Measurements from ENCODE around the gene TSPAN31.

The TSPAN31 gene

GRCh38 chr12:57722716-57723629, 21.9 kb upstream of the TSPAN31 start:
- peak; percentile 46 for DNase-seq (ENCODE audit: low spot score)

DNA sequence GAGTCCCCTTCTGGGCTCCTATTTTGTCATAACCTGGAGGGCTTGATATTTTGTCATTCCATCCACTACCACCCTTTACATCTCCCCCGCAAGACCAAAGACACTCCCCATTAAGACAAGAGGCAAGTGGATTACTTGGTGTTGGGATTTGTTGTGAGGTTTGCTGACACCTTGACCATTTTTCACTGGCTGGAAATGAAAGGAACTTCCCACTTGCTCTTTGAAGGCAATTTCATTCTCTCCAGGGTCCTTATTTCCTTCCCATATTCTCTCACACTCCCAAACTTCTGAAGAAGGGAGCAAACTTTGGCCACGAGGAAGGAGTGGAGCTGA, 21.2 kb upstream of the TSPAN31 start:
- DNase-seq (ENCODE audit: low spot score), result no peak

DNA sequence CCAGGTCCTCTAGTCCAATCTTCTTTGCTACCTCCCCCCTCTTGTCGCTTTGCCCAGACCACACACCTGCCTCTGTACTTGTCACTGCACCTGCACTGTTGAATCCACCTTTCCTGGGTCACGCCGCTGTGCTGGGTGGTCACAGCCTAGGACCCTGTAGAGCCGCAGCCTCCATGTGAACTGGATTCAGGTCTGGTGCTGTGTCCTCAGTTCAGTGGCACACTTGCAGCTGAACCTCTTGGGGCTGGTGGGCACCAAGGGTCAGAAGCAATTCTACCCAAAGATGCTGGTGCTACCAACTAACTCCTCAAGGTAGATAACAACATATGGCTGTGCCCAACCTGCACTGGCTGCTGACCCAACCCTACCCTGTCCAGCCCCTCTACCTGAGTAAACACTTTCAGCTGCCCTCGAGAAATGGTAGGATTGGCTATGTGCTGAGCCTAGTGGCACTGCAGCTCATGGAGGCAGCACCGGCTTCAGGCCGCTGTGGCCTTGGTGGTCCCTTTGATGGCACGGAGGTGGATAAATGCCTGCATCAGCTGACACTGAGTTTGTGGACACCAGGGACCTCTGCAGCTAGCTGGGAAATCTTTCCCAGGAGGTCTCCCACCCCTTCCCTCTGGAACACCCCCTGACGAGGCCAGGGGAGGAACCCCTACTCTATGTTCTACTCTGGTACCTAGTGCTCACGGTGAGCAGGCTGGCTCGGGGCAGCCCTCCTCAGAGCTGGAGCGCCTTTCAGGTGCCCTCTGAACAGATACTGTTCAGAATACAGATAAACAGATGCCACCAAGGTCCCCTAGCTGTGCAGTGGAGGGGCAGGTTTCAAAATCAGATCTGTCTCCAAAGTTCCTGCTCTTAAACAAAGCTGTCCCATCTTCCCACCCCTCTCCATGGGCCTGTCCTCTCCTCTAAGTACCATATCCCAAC, 20.6 kb upstream of the TSPAN31 start:
- DNase-seq (ENCODE audit: low spot score), result peak; percentile 12

GRCh38 chr12:57724936-57725740, 19.7 kb upstream of the TSPAN31 start:
- DNase-seq (ENCODE audit: low spot score), result peak; percentile 34

DNA sequence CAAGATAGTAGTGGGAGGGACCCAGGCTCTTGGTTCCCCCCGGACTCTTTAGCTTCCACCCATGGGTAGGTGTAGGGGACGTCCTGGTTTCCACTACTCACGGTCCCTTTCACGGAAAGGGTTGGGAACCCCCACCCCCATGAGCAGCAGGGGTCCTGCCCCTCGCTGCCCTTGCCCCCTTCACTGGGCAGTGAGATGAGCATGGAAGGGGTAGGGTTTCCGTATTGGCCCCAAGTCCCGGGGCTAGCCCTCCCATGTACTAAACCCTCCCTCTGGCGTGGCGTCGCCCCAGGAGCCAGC, 19.0 kb upstream of the TSPAN31 start:
- no peak for DNase-seq (ENCODE audit: low spot score)

DNA sequence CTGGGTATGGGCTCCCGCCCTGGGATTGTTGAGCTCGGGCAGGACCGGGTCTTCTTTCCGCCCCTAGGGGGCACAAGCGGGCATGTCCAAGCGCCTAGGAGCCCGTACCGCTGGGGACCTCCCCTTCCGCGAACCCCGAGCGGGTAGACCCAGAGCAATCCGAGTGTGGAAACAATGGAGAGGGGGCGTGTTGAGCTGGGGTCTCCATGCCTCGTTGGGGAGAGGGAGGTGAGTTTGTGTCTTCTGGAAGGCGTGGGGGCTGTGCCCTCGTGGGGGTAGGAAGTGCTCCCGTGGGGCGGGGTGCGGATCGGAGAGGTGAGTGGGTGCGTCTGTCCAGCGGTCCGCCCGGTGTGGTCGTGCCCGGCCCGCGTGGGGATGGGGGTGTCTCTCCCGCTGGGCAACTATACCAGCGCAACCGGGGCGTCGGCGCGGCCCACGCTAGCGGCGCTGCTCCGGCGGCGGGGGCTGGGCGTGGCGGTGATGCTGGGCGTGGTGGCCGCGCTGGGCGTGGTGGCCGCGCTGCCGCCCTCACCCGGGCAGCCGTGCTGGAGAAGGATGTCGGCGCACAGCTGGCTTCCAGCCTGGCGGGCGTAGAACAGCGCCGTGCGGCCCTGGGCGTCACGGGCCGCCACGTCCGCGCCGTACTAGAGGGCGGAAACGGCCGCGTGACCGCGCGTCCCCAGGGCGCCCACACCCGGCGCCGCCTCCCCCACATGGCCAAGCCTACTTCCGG, 18.5 kb upstream of the TSPAN31 start:
- peak; percentile 95 for DNase-seq (ENCODE audit: low spot score)

DNA sequence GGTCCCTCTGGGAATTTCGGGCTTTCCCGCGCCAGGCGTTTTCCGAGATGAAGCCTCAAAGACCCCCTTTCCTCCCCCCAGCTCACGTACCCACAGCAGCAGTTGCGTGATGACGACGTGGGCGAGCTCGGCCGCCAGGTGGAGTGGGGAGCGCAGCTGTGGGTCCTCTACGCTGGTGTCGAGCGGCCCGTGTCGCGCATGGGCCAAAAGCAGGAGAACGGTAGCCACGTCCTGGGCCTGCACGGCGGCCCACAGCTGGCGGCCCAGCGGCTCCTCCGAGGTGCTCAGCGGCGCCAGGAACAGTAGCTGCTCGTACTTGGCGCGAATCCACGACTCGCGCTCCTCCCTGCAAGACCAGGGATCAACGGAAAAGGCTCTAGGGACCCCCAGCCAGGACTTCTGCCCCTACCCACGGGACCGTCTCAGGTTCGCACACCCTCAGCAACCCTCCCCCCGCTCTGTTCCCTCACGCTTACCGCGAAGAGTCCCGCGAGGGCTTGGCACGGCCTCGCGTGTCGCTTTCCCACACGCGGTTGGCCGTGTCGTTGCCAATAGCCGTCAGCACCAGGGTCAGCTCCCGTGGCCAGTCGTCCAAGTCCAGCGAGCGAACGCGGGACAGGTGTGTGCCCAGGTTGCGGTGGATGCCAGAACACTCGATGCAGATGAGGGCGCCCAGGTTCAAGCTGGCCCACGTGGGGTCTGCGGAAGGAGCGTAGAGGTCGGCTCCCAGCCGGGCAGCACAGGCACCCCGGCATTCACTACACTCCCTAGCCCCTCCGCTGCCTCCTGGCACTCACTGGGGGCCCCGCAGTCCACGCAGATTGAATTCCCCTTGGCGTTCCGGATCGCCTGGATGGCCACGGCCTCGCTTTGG, 17.7 kb upstream of the TSPAN31 start:
- DNase-seq (ENCODE audit: low spot score), result no peak

DNA sequence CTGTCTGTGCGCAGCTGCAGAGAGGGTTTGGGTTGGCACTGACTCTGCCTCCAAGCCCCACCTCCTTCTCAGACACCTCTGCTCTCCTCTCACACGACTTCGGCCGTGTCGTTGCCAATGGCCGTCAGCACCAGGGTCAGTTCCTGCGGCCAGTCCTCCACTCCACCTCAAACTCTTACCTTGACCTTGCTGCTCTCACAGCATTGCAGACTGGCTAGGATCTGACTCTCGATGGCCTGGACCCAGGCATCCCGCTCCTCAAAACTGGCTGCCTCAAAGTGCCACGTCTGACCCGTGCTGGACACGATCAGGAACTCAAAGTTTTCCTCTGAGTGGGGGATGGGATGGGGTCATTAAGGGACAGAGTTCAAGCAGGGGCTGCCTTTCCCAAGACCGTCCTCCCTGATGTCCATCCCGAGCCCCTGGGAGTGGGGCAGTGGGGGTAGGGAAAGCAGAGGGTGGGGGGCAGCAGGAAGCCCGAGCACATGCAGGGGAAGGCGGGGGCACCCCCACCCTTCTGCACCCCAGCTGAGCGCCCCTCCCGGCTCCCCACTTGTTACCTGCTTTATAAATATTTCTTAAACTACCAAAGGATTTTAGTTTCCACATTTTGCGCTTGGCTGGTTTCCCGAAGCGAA, 17.0 kb upstream of the TSPAN31 start:
- DNase-seq (ENCODE audit: low spot score), result peak; percentile 38

- DNase-seq (ENCODE audit: low spot score), result peak; percentile 9
Measured at GRCh38 chr12:57729321-57729844, 15.5 kb upstream of the TSPAN31 start.

DNA sequence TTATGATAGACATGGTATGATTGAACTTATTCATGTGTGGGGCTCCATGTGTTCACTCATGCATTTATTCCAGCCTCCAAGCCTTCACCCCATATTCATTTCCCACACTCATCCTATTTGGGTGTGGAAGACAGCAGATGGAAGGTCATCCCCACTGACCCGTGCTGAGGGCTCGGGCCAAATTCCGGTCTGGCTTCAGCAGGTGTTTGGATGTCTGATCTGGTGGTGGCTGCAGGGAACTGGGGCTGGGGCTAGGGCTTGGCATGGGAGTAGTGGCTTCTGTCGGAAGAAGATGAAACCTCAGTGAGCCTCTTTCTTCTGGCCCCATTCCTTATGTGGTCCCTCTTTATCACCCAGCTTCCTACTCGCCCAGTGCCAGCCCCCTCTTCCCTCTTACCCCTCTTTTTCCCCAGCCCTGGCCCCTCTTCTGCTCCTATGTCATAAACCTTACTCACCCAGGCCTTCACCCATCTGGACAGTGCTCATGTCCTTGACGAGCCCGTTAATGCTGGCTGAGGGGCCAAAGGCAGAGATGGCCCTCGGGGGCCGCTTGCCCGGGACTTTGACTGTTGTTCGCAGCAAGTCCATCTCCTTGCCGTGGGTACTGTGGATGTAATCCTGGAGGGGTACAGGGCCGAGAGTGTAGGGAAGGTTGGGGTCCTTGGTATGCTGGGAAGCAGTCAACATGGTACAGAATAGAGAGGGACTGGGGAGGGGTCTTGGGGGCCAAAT, 14.3 kb upstream of the TSPAN31 start:
- peak; percentile 3 for DNase-seq (ENCODE audit: low spot score)

DNA sequence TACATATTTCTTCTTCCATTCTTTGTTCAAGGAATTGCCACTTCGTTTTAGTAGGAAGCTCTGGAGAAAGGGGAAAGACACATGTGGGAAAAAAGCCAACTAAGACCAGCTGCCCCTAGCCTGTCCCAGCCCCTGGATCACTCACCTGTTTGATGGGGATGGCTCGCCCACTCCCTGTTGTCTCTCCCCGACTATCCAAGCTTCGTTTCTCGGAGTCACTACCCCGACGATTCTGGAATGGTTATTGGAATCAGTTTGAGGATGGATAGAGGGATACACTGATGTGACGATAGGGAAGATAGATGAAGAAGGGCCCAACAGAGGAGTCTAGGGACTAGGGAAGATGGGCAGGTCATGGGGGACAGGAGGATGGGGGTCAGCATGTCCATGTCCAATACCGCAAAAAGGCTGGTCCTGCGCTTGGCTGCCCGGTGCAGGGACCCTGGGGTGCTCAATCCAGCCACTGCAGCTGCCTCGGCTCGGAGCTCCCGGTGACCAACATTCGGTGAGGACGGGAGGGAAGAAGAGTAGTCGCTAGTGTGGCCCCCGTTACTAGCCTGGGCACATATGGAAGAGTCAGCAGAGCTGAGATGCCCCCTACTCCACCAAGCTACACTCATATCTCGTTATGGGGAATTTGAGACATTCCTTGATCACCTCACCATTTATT, 13.3 kb upstream of the TSPAN31 start:
- no peak for DNase-seq (ENCODE audit: low spot score)

DNA sequence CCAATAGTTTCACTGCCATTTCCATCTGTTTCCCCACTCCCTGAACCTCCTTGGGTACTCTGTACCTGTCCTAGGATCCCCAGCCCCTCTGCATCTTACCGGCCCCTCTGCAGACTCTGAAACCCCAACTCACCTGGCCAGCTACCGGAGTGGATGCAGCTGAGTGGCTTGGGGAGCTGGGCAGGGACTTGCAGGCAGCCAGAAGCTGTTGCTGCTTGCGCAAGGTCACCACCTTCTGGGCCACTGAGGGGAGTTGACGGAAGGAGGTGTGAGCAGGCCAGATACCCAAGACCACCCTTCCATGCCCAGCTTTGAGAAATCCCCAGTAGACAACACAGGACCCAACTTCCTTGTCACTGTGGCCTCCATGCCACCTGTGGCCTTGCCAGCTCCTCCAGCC, 12.6 kb upstream of the TSPAN31 start:
- DNase-seq (ENCODE audit: low spot score), result no peak

- no peak for DNase-seq (ENCODE audit: low spot score)
Measured at GRCh38 chr12:57732726-57733593, 11.9 kb upstream of the TSPAN31 start.

- DNase-seq (ENCODE audit: low spot score), result no peak
Measured at GRCh38 chr12:57733928-57734327, 10.9 kb upstream of the TSPAN31 start.

GRCh38 chr12:57734591-57734990, 10.2 kb upstream of the TSPAN31 start:
- DNase-seq (ENCODE audit: low spot score), result no peak

GRCh38 chr12:57735198-57735855, 9.5 kb upstream of the TSPAN31 start:
- peak; percentile 43 for DNase-seq (ENCODE audit: low spot score)
